ENCODE measurements around the gene ADK.
"Not testable (repeated sequence)": the region's sequence is repeated elsewhere in the genome, so short reads cannot be mapped to it uniquely, and the experiment has no call there.

GRCh38 chr10:74353021-74353420, 202.0 kb downstream of the ADK start:
- not testable (repeated sequence) for TF ChIP-seq CTCF, POLR2A, POLR2AphosphoS5 (IDR thresholded peaks at IDR 0.05)

All from breast epithelium (tissue), 3 donors.